CD4-positive, alpha-beta T cell treated with Interleukin-6 at 100 ng/mL for 8 hours (primary cell): Measurements from ENCODE around the gene CDH4.
"Not testable (repeated sequence)": the region's sequence is repeated elsewhere in the genome, so short reads cannot be mapped to it uniquely, and the experiment has no call there.

ENCODE experiments used
- DNase-seq: peaks from one replicate; pipeline ENCODE4 v3.0.0-alpha.2; 2020; ENCODE audit warnings: mixed read lengths, low spot score

Gene CDH4

DNA sequence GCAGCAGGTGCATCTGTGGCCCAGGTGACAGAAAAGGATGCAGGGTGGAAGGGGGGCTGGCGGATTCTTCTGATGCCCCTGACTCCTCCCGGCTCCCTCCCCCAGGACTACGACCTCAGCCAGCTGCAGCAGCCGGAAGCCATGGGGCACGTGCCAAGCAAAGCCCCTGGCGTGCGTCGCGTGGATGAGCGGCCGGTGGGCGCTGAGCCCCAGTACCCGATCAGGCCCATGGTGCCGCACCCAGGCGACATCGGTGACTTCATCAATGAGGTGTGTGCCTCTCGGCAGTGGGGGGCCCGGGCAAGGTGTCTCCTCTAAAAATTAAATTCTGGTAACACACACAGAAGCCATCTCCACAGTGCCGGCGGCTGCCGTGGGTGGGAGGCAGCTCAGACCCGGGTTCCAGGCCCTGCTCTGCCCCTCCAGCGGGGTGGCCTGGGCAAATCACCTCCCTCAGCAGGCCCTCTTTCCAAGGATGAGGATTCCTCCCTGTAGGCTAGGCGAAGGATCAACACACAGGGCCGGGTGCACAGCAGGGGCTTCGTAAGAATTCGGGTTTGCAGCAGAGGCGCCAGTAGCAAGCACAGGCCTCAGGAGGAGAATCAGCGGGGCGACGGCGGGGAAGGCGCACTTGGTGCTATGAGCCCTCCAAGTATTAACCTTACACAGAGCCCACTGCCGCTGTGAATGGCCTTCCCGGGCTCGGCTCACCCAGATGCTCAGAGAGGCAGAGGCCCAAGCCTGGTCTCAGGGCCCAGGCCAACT is 682.1 kb downstream of the CDH4 start:
- no peak for DNase-seq

DNA sequence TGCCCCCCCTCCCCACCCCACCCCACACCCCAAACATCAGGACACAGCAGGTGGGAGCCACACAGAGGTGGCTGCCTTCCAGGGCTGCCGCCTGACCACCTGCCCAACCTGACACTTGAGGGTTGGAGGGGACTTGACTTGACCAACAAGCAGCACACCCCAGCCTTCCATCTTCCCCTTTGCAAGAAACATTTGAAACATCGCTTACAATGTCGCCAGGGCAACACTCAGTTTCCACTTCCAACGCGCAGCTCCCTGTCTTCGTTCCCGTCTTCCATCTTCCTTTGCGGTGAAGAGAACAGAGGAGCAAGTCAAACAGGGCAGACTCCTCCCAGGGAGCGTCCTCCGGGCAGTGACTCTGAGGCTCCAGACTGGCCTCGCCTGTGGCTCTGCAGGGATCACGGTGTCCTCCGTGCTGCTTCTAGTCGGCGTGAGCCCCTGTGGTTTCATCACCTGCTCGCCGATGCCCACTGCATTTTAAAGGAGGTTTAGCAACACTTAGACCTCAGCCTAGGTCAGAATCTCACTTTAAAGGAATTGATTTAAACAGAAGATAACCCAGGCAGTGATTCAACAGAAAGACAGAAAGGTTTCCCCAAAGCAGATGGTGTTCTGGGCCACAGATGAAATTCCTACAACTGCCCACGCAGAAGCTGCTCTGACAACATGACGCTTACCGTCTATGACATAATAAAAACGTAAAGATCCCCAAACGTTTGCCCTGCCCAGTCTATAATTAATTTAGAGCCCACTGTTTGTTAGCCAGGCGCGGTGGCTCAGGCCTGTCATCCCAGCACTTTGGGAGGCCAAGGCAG is 682.9 kb downstream of the CDH4 start:
- no peak for DNase-seq

DNA sequence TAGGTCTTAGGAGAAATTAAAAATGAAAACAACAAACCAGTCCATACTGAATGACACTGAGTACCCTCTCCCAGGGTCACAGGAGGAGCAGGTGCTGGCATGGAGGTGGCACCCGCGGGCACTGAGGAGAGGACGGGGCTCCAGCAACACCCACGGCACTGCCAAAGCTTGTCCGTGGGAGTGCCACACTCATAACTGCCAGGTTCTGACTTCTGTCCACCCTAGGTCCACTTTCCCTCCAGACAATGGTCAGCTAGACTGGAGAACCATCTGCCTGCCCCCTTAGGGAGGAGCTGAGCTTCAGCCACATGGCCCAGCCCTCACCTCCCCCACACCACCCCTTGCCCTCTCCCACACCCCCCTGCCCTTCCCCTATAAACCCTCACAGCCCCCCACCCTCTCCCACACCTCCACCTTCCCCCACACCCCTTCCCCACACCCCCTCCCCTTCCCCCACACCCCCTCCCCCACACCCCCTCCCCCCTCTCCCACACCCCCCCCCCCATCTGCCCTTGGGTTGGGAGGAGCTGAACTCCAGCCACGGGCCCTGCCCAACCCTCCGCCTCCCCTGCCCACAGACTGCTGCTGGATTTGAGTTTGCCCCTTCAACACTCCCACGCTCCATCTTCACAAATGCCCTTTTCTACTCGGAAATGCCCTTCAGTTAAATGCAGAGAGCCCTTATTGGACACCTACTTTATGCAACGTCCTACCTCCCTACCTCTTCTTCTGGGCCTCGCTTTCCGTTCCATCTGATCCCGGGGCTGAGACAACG is 684.1 kb downstream of the CDH4 start:
- no peak for DNase-seq

DNA sequence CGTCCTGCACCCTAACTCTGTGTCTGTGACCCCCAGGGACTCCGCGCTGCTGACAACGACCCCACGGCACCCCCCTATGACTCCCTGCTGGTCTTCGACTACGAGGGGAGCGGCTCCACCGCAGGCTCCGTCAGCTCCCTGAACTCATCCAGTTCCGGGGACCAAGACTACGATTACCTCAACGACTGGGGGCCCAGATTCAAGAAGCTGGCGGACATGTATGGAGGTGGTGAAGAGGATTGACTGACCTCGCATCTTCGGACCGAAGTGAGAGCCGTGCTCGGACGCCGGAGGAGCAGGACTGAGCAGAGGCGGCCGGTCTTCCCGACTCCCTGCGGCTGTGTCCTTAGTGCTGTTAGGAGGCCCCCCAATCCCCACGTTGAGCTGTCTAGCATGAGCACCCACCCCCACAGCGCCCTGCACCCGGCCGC is 684.7 kb downstream of the CDH4 start:
- DNase-seq: no peak

GRCh38 chr20:61937146-61937962 is 685.3 kb downstream of the CDH4 start:
- no peak for DNase-seq

GRCh38 chr20:61937963-61938838 is 686.1 kb downstream of the CDH4 start:
- DNase-seq: no peak

GRCh38 chr20:61938839-61939690 is 687.0 kb downstream of the CDH4 start:
- DNase-seq: no peak

DNA sequence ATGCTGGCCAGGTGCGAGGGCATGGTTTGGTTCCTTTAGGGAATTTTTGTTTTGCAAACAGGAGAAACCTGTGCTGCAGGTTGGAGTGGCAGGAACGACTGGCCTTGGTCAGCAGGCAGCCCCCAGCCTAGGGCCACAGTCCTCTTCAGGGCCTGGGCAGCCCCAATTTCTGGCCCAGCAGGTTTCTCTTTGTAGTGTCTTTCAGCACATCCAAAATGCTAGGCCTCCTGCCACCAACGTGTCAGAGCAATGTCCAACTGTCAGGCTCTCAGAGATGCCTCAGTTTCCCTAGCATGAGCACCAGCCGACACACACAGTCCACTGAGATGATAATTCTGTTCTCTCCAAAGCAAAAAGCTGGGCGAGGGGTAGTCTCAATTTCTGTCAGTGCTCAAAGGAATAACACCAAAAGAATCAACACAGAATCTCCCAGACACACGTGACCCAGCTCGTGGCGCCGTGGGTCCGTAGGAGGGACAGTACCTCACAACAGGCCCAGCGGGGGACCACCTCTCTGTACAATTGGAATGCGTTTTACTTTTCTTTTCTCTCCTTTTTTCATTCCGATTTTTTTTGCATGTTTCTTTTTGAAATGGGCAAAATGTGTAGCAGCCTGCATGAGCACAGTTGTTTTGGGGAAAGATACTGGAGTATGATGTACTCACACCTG is 687.8 kb downstream of the CDH4 start:
- DNase-seq: no peak

DNA sequence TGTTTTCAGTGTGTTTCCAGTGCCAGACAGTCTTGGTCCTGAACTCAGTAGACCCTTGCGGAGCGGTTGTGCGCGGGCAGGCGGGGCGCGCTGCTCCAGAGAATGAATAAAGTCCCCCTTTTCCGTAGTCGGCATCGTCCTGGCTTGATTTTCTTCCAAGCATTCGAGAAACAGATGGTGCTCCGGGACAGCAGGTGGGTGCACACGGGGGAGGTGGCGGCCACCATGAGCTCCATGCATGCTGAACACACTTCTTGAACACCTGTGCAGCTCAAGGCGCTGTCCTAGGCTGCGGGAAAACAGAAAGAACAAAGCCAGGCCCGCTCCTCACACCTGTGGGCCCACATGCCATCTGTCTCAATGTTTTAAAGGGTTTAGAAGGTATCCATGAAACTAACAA is 688.4 kb downstream of the CDH4 start:
- DNase-seq: no peak

GRCh38 chr20:61940976-61941720 is 689.1 kb downstream of the CDH4 start:
- DNase-seq: no peak

GRCh38 chr20:61941721-61942405 is 689.8 kb downstream of the CDH4 start:
- no peak for DNase-seq

GRCh38 chr20:61942526-61942925 is 690.5 kb downstream of the CDH4 start:
- no peak for DNase-seq

DNA sequence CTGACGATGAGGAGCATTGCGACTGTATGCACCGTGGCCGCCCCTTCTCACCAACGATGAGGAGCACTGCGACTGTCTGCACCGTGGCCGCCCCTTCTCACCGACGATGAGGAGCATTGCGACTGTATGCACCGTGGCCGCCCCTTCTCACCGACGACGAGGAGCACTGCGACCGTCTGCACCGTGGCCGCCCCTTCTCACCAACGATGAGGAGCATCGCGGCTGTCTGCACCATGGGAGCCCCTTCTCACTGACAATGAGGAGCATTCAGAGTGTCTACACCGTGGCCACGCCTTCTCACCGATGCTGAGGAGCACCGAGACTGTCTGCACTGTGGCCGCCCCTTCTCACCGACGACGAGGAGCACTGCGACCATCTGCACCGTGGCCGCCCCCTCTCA is 692.9 kb downstream of the CDH4 start:
- not testable (repeated sequence) for DNase-seq

DNA sequence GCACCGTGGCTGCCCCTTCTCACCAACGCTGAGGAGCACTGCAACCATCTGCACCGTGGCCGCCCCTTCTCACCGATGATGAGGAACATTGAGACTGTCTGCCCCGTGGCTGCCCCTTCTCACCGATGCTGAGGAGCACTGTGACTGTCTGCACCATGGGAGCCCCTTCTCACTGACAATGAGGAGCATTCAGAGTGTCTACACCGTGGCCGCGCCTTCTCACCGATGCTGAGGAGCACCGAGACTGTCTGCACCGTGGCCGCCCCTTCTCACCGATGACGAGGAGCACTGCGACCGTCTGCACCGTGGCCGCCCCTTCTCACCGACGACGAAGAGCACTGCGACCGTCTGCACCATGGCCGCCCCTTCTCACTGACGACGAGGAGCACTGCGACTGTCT is 693.4 kb downstream of the CDH4 start:
- DNase-seq: not testable (repeated sequence)

GRCh38 chr20:61948056-61948455 is 696.0 kb downstream of the CDH4 start:
- DNase-seq: not testable (repeated sequence)

DNA sequence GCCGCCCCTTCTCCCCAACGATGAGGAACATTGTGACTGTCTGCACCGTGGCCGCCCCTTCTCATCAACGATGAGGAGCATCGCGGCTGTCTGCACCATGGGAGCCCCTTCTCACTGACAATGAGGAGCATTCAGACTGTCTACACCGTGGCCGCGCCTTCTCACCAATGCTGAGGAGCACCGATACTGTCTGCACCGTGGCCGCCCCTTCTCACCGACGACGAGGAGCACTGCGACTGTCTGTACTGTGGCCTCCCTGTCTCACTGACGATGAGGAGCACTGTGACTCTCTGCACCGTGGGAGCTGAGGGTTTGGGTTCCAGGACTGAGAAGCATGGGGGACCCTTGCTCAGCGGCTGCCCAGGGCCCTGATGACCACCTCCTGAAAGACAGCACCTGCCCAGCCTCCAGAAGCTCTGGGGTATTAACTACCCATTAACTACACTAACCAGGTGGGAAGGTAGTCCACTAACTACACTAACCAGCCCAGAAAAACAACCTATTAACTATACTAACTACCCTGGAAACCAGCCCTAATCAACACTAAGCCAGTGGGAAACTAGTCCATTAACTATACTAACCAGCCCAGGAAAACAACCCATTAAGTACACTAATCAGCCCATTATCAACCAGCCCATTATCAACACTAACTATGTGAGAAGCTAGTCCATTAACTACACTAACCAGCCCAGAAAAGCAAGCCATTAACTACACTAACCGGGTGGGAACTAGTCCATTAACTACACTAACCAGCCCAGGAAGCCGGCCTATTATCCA is 696.7 kb downstream of the CDH4 start:
- no peak for DNase-seq

- no peak for DNase-seq
Measured at GRCh38 chr20:61949363-61949713, 697.3 kb downstream of the CDH4 start.
